RWPE2 (cell line): ENCODE data around the gene WWOX.

Source experiments
- ATAC-seq: fragments of 200-7000 bp; cut with Tn5 transposase; 3 replicates; pipeline ENCODE4 v1.9.1; 2021; ENCODE audit warnings: low read depth
- DNase-seq: peaks from one replicate; pipeline ENCODE4 v3.0.0-alpha.2; 2020; ENCODE audit warnings: low spot score
- H3K27ac ChIP-seq: fragments of 450-650 bp; 2 replicates; pipeline ENCODE4 v1.5.1; 2017; ENCODE audit warnings: mild to moderate bottlenecking; ENCODE audit not compliant: poor library complexity, severe bottlenecking
- H3K27me3 ChIP-seq: fragments of 250-450 bp; sonication (Bioruptor Pico); 2 replicates; pipeline ENCODE4 v1.5.1; 2021; ENCODE audit warnings: mild to moderate bottlenecking, moderate library complexity; ENCODE audit not compliant: insufficient read depth, poor library complexity, severe bottlenecking
- H3K36me3 ChIP-seq: fragments of 250-450 bp; sonication (Bioruptor Pico); 2 replicates; pipeline ENCODE4 v1.5.1; 2020; ENCODE audit warnings: low read depth, mild to moderate bottlenecking, moderate library complexity
- H3K4me1 ChIP-seq: fragments of 250-450 bp; sonication (Bioruptor Pico); 2 replicates; pipeline ENCODE4 v1.5.1; 2021; ENCODE audit warnings: mild to moderate bottlenecking, moderate library complexity; ENCODE audit not compliant: insufficient read depth, poor library complexity, severe bottlenecking
- H3K4me3 ChIP-seq: fragments of 250-450 bp; sonication (Bioruptor Pico); 2 replicates; pipeline ENCODE4 v1.5.1; 2021; ENCODE audit warnings: mild to moderate bottlenecking, moderate library complexity; ENCODE audit not compliant: severe bottlenecking
- H3K9me3 ChIP-seq: fragments of 250-450 bp; sonication (Bioruptor Pico); 2 replicates; pipeline ENCODE4 v1.5.1; 2021; ENCODE audit warnings: mild to moderate bottlenecking, moderate library complexity; ENCODE audit not compliant: severe bottlenecking
- TF ChIP-seq, protein P1 (sequence below): fragments of 450-650 bp; IDR thresholded peaks from one replicate; pipeline ENCODE4 v1.5.1; 2017; ENCODE audit warnings: mild to moderate bottlenecking, moderate library complexity; ENCODE audit not compliant: poor library complexity, severe bottlenecking

The WWOX gene

GRCh38 chr16:78297066-78297666, 197.7 kb downstream of the WWOX start:
- no peaks in the 10 kb centered on the region for H3K27me3 ChIP-seq
- TF ChIP-seq, protein P1, sequence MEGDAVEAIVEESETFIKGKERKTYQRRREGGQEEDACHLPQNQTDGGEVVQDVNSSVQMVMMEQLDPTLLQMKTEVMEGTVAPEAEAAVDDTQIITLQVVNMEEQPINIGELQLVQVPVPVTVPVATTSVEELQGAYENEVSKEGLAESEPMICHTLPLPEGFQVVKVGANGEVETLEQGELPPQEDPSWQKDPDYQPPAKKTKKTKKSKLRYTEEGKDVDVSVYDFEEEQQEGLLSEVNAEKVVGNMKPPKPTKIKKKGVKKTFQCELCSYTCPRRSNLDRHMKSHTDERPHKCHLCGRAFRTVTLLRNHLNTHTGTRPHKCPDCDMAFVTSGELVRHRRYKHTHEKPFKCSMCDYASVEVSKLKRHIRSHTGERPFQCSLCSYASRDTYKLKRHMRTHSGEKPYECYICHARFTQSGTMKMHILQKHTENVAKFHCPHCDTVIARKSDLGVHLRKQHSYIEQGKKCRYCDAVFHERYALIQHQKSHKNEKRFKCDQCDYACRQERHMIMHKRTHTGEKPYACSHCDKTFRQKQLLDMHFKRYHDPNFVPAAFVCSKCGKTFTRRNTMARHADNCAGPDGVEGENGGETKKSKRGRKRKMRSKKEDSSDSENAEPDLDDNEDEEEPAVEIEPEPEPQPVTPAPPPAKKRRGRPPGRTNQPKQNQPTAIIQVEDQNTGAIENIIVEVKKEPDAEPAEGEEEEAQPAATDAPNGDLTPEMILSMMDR, result no peak
- ATAC-seq (no peak), DNase-seq (no peak)
- H3K36me3 ChIP-seq, result no peaks in the 10 kb centered on the region
- no peaks in the 10 kb centered on the region for H3K4me1 ChIP-seq
- no peak overlapping the region for H3K4me3 ChIP-seq
- H3K9me3 ChIP-seq, result no peaks in the 10 kb centered on the region
- no peak overlapping the region for H3K27ac ChIP-seq

GRCh38 chr16:78298986-78299385, 199.5 kb downstream of the WWOX start:
- Histone ChIP-seq H3K36me3 (no peaks in the 10 kb centered on the region), H3K4me1 (no peaks in the 10 kb centered on the region), H3K9me3 (no peaks in the 10 kb centered on the region), H3K27me3 (no peaks in the 10 kb centered on the region), H3K27ac (no peak overlapping the region), H3K4me3 (no peak overlapping the region)
- no peak for DNase-seq
- TF ChIP-seq, protein P1, result no peak
- ATAC-seq, result no peak

DNA sequence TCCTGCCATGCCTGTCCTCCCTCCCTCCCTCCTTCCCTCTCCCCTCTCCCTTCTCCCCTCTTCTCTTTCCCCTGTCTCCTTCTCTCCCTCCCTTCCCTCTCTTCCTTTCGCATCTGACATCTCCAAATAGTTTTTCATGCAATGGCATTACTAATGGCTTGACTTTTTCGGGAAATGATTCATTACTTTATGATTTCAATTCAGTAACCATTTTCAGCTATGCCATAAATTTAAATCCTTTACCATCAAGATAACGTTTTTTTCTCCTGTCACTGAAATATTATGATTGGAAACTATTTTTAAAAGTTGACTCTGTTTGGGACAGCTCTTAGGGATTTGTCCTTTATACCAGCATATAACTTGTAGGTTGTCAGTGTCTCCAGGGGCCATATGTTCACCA, 201.0 kb downstream of the WWOX start:
- Histone ChIP-seq H3K4me3 (no peak overlapping the region), H3K27ac (no peak overlapping the region), H3K9me3 (no peaks in the 10 kb centered on the region), H3K4me1 (no peaks in the 10 kb centered on the region), H3K36me3 (no peaks in the 10 kb centered on the region), H3K27me3 (no peaks in the 10 kb centered on the region)
- TF ChIP-seq, protein P1, result no peak
- no peak for ATAC-seq
- DNase-seq, result no peak

- TF ChIP-seq, protein P1, result no peak
- no peaks in the 10 kb centered on the region for H3K9me3 ChIP-seq
- no peak overlapping the region for H3K27ac ChIP-seq
- no peaks in the 10 kb centered on the region for H3K27me3 ChIP-seq
- no peaks in the 10 kb centered on the region for H3K36me3 ChIP-seq
- H3K4me3 ChIP-seq, result no peak overlapping the region
- no peaks in the 10 kb centered on the region for H3K4me1 ChIP-seq
- DNase-seq, result no peak
- no peak for ATAC-seq
These were observed 204.5 kb downstream of the WWOX start for GRCh38 chr16:78303946-78304345.

- TF ChIP-seq, protein P1, result no peak
- DNase-seq (no peak), ATAC-seq (no peak)
- Histone ChIP-seq H3K27ac (no peak overlapping the region), H3K4me3 (no peak overlapping the region), H3K27me3 (no peaks in the 10 kb centered on the region), H3K36me3 (no peaks in the 10 kb centered on the region), H3K9me3 (no peaks in the 10 kb centered on the region), H3K4me1 (no peaks in the 10 kb centered on the region)
These were observed 206.9 kb downstream of the WWOX start for GRCh38 chr16:78306361-78306760.
